ENCODE measurements around the gene MAD1L1.

Gene MAD1L1

DNA sequence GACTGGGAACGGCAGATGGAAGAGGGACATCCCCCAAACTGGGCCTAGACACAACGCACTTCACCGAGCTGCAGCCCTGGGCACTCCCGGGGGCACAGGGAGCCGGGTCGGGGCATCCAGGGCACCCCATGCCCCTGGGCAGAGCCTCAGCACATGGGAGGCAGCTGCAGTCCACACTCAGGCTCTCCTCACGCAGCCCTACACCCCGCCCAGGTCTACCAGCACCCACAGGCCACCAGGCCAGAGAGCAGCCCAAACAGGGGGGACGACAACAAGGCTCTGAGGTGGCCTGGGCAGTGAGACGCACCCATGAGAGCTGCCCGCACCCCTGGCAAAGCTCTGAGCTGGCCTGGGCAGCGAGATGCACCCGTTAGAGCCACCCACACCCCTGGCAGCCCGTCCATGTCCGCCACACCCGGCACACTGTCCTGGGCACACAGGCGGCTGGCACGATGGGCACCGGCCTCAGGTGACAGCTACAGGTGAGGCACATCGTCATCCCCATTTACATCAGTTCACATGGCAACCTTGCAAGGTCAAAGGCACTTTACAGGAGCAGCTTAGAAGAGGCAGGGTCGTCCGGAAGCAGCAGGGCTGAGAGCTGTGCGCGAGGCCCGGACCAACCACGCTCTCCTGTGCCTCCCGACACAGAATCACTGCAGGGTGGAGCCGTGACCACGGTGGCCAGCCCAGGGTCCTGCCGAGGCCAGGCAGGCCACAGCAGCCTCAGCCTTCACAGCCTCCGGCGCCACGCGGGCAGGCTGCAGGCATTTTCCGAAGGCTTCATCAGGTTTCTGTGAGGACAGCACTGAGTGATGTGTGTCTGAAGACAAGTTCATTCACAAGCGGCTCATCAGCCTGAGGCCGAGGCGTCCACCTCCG lies 228.6 kb downstream of the MAD1L1 start:
- TF ChIP-seq, protein P1, sequence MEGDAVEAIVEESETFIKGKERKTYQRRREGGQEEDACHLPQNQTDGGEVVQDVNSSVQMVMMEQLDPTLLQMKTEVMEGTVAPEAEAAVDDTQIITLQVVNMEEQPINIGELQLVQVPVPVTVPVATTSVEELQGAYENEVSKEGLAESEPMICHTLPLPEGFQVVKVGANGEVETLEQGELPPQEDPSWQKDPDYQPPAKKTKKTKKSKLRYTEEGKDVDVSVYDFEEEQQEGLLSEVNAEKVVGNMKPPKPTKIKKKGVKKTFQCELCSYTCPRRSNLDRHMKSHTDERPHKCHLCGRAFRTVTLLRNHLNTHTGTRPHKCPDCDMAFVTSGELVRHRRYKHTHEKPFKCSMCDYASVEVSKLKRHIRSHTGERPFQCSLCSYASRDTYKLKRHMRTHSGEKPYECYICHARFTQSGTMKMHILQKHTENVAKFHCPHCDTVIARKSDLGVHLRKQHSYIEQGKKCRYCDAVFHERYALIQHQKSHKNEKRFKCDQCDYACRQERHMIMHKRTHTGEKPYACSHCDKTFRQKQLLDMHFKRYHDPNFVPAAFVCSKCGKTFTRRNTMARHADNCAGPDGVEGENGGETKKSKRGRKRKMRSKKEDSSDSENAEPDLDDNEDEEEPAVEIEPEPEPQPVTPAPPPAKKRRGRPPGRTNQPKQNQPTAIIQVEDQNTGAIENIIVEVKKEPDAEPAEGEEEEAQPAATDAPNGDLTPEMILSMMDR (IDR thresholded peaks at IDR 0.05; ENCODE audit: poor library complexity, severe bottlenecking), result no peak
- Histone ChIP-seq H3K4me3 (ENCODE audit: severe bottlenecking) (no peak overlapping the region), H3K27me3 (ENCODE audit: insufficient read depth, poor library complexity, severe bottlenecking) (no peaks in the 10 kb centered on the region), H3K9me3 (ENCODE audit: severe bottlenecking) (no peaks in the 10 kb centered on the region), H3K27ac (ENCODE audit: poor library complexity, severe bottlenecking) (no peak overlapping the region), H3K4me1 (ENCODE audit: insufficient read depth, poor library complexity, severe bottlenecking) (no peaks in the 10 kb centered on the region), H3K36me3 (ENCODE audit: low read depth) (no peaks in the 10 kb centered on the region)
- DNase-seq (ENCODE audit: low spot score), result peak; percentile 42
- ATAC-seq (ENCODE audit: low read depth), result no peak

DNA sequence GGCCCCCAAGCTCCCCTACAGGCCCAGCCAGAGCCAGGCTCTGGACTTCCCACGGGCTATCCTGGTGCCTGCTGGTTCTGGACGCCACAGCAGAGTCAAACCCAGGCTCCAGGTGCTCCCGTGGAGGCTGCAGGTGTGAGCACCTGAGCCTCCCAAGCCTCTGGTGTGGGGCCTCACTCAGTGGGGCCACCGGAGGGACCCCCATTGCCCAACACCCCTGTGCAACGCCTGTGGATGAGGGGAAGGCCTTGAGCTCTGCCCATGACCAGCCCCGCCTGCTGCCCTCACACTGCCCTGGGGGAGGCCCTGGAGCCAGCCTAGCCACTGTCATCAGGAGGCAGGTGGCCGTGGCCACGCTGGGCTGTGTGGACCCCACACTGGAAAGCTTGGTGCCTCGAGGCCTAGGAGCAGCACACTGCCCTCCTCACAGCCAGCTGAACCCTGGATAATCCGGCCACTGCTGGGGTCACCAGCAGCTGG lies 229.3 kb downstream of the MAD1L1 start:
- Histone ChIP-seq H3K27me3 (ENCODE audit: insufficient read depth, poor library complexity, severe bottlenecking) (no peaks in the 10 kb centered on the region), H3K36me3 (ENCODE audit: low read depth) (no peaks in the 10 kb centered on the region), H3K9me3 (ENCODE audit: severe bottlenecking) (no peaks in the 10 kb centered on the region), H3K4me3 (ENCODE audit: severe bottlenecking) (no peak overlapping the region), H3K27ac (ENCODE audit: poor library complexity, severe bottlenecking) (no peak overlapping the region), H3K4me1 (ENCODE audit: insufficient read depth, poor library complexity, severe bottlenecking) (no peaks in the 10 kb centered on the region)
- no peak for ATAC-seq (ENCODE audit: low read depth)
- TF ChIP-seq, protein P1 (IDR thresholded peaks at IDR 0.05; ENCODE audit: poor library complexity, severe bottlenecking), result no peak
- peak; percentile 49 for DNase-seq (ENCODE audit: low spot score)

DNA sequence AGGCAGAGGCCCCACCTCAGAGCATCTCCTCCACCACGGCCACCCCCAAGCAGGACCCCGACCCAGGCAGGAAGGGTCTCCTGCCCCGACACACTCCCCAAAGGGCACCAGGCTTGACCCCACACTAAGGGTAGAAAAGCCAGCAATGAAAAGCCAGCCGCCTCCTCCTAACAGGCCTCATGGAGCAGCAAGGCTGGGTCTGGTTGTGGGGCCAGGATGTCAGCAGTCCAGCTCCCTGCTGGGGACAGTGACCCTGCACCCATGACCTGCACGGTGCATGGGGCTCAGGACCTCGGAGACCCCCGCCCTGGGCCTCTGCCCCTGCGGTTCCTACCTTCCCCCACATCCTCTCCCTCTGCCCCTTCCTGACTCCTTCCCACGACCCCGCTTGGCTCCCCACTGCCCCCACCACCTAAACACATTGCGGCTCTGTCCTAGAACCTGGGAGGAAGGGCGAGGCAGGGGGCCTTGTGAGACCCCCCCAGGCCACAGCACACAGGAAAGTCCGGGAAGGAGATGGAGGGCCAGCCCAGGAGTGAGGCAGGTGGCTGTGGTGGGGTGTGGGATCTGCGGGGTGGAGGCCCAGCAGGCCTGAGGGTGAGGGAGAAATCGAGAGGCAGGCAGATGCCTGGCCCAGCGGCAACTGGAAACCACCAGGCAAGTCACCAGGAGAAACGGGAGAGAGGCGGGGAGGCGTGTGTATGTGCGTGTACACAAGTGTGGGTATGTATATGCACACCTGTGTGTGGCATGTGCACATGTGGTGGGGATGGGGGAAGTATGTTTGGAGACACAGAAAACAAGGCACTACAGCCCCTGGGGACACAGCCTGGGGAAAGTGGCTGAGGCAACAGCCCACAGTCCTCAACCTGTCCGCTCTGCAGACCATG lies 229.9 kb downstream of the MAD1L1 start:
- no peaks in the 10 kb centered on the region for H3K36me3 ChIP-seq (ENCODE audit: low read depth)
- no peaks in the 10 kb centered on the region for H3K27me3 ChIP-seq (ENCODE audit: insufficient read depth, poor library complexity, severe bottlenecking)
- ATAC-seq (ENCODE audit: low read depth) (no peak), DNase-seq (ENCODE audit: low spot score) (peak; percentile 46)
- no peaks in the 10 kb centered on the region for H3K9me3 ChIP-seq (ENCODE audit: severe bottlenecking)
- no peak overlapping the region for H3K27ac ChIP-seq (ENCODE audit: poor library complexity, severe bottlenecking)
- no peak overlapping the region for H3K4me3 ChIP-seq (ENCODE audit: severe bottlenecking)
- no peaks in the 10 kb centered on the region for H3K4me1 ChIP-seq (ENCODE audit: insufficient read depth, poor library complexity, severe bottlenecking)
- TF ChIP-seq, protein P1 (IDR thresholded peaks at IDR 0.05; ENCODE audit: poor library complexity, severe bottlenecking), result no peak

DNA sequence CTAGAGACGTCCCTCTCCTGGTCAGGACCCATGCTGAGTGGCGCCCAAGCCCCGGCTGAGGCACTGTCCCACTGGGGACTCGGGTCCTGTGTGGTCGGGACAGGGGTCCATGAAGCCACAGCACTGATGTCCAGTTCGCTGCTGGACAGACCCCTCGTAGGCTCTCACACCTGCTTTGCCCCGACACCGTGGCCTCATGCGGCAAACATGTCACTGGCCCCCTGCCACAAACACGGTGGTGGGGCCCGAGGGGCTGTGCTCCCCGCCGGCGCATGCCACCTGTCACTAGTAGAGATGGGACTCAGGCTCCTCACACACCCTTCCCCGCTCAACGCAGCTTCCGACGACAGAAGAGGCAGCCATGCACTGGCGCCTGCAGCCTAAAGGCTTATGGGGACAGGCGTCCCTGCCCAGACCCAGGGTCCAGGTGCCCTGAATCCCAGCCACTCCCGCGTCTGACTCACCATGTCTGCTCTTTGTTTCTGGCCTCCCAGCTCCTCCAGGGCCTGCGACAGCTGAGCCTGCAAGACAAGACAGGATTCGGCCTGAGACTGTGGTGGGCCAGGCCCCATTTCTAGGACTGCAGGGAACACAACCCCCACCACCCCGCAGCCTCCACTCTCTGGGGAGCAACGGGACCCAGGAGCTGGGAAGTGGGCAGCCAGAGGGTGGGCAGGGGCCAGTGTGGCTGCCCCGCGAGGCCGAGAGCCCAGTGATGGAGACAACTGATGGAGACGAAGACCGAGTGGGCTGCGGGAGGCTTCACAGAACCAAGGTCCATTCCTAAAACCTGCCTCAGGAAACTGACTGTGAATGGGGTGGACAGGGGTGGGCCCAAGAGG lies 230.9 kb downstream of the MAD1L1 start:
- DNase-seq (ENCODE audit: low spot score) (peak; percentile 49), ATAC-seq (ENCODE audit: low read depth) (no peak)
- TF ChIP-seq, protein P1 (IDR thresholded peaks at IDR 0.05; ENCODE audit: poor library complexity, severe bottlenecking), result no peak
- Histone ChIP-seq H3K27me3 (ENCODE audit: insufficient read depth, poor library complexity, severe bottlenecking) (no peaks in the 10 kb centered on the region), H3K4me1 (ENCODE audit: insufficient read depth, poor library complexity, severe bottlenecking) (no peaks in the 10 kb centered on the region), H3K9me3 (ENCODE audit: severe bottlenecking) (no peaks in the 10 kb centered on the region), H3K27ac (ENCODE audit: poor library complexity, severe bottlenecking) (no peak overlapping the region), H3K4me3 (ENCODE audit: severe bottlenecking) (no peak overlapping the region), H3K36me3 (ENCODE audit: low read depth) (no peaks in the 10 kb centered on the region)

All from RWPE2 (cell line).